Measurements from ENCODE around the gene SCNN1G.
"Not testable (repeated sequence)": the region's sequence is repeated elsewhere in the genome, so short reads cannot be mapped to it uniquely, and the experiment has no call there.

The SCNN1G gene

GRCh38 chr16:23236983-23237382, 54.4 kb downstream of the SCNN1G start:
- no peaks in the 10 kb centered on the region for H3K27me3 Mint-ChIP-seq (ENCODE audit: low read depth)
- no peaks in the 10 kb centered on the region for H3K4me1 Mint-ChIP-seq (ENCODE audit: low read depth)
- no peak overlapping the region for H3K27ac Mint-ChIP-seq
- no peak overlapping the region for H3K4me3 Mint-ChIP-seq
- no peaks in the 10 kb centered on the region for H3K9me3 Mint-ChIP-seq
- no peaks in the 10 kb centered on the region for H3K36me3 Mint-ChIP-seq (ENCODE audit: low read depth)

- H3K4me3 Mint-ChIP-seq, result no peak overlapping the region
- H3K27ac Mint-ChIP-seq, result no peak overlapping the region
- no peaks in the 10 kb centered on the region for H3K27me3 Mint-ChIP-seq (ENCODE audit: low read depth)
- no peaks in the 10 kb centered on the region for H3K36me3 Mint-ChIP-seq (ENCODE audit: low read depth)
- H3K9me3 Mint-ChIP-seq, result no peaks in the 10 kb centered on the region
- H3K4me1 Mint-ChIP-seq (ENCODE audit: low read depth), result no peaks in the 10 kb centered on the region
These were observed 58.4 kb downstream of the SCNN1G start for GRCh38 chr16:23240994-23241393.

GRCh38 chr16:23244122-23244521, 61.6 kb downstream of the SCNN1G start:
- Mint-ChIP-seq H3K27me3 (ENCODE audit: low read depth) (no peaks in the 10 kb centered on the region), H3K4me3 (no peak overlapping the region), H3K27ac (no peak overlapping the region), H3K4me1 (ENCODE audit: low read depth) (no peaks in the 10 kb centered on the region), H3K9me3 (no peaks in the 10 kb centered on the region), H3K36me3 (ENCODE audit: low read depth) (no peaks in the 10 kb centered on the region)

GRCh38 chr16:23245268-23245667, 62.7 kb downstream of the SCNN1G start:
- no peaks in the 10 kb centered on the region for H3K36me3 Mint-ChIP-seq (ENCODE audit: low read depth)
- no peaks in the 10 kb centered on the region for H3K27me3 Mint-ChIP-seq (ENCODE audit: low read depth)
- no peaks in the 10 kb centered on the region for H3K9me3 Mint-ChIP-seq
- no peaks in the 10 kb centered on the region for H3K4me1 Mint-ChIP-seq (ENCODE audit: low read depth)
- H3K4me3 Mint-ChIP-seq, result no peak overlapping the region
- no peak overlapping the region for H3K27ac Mint-ChIP-seq

- no peaks in the 10 kb centered on the region for H3K36me3 Mint-ChIP-seq (ENCODE audit: low read depth)
- no peaks in the 10 kb centered on the region for H3K4me1 Mint-ChIP-seq (ENCODE audit: low read depth)
- no peaks in the 10 kb centered on the region for H3K9me3 Mint-ChIP-seq
- no peak overlapping the region for H3K4me3 Mint-ChIP-seq
- no peak overlapping the region for H3K27ac Mint-ChIP-seq
- no peaks in the 10 kb centered on the region for H3K27me3 Mint-ChIP-seq (ENCODE audit: low read depth)
These were observed 66.0 kb downstream of the SCNN1G start for GRCh38 chr16:23248261-23249194.

GRCh38 chr16:23249830-23250229, 67.3 kb downstream of the SCNN1G start:
- H3K4me1 Mint-ChIP-seq (ENCODE audit: low read depth), result no peaks in the 10 kb centered on the region
- no peaks in the 10 kb centered on the region for H3K36me3 Mint-ChIP-seq (ENCODE audit: low read depth)
- no peaks in the 10 kb centered on the region for H3K27me3 Mint-ChIP-seq (ENCODE audit: low read depth)
- H3K9me3 Mint-ChIP-seq, result no peaks in the 10 kb centered on the region
- H3K27ac Mint-ChIP-seq, result no peak overlapping the region
- H3K4me3 Mint-ChIP-seq, result no peak overlapping the region

- Mint-ChIP-seq H3K27ac (no peak overlapping the region), H3K4me3 (no peak overlapping the region), H3K36me3 (ENCODE audit: low read depth) (no peaks in the 10 kb centered on the region), H3K9me3 (no peaks in the 10 kb centered on the region), H3K27me3 (ENCODE audit: low read depth) (no peaks in the 10 kb centered on the region), H3K4me1 (ENCODE audit: low read depth) (no peaks in the 10 kb centered on the region)
These were observed 69.8 kb downstream of the SCNN1G start for GRCh38 chr16:23252310-23252709.

- H3K9me3 Mint-ChIP-seq; H3K36me3 Mint-ChIP-seq (ENCODE audit: low read depth); H3K27me3 Mint-ChIP-seq (ENCODE audit: low read depth); H3K4me3 Mint-ChIP-seq; H3K27ac Mint-ChIP-seq; H3K4me1 Mint-ChIP-seq (ENCODE audit: low read depth): not testable (repeated sequence)
These were observed 71.1 kb downstream of the SCNN1G start for GRCh38 chr16:23253650-23254049.

GRCh38 chr16:23254338-23254737, 71.8 kb downstream of the SCNN1G start:
- no peaks in the 10 kb centered on the region for H3K9me3 Mint-ChIP-seq
- H3K36me3 Mint-ChIP-seq (ENCODE audit: low read depth), result no peaks in the 10 kb centered on the region
- no peak overlapping the region for H3K4me3 Mint-ChIP-seq
- no peaks in the 10 kb centered on the region for H3K4me1 Mint-ChIP-seq (ENCODE audit: low read depth)
- peaks cover 7% of the 10 kb centered on the region for H3K27me3 Mint-ChIP-seq (ENCODE audit: low read depth)
- no peak overlapping the region for H3K27ac Mint-ChIP-seq

- Mint-ChIP-seq H3K27ac (no peak overlapping the region), H3K36me3 (ENCODE audit: low read depth) (no peaks in the 10 kb centered on the region), H3K4me1 (ENCODE audit: low read depth) (no peaks in the 10 kb centered on the region), H3K9me3 (no peaks in the 10 kb centered on the region), H3K27me3 (ENCODE audit: low read depth) (peaks cover 7% of the 10 kb centered on the region), H3K4me3 (no peak overlapping the region)
These were observed 72.5 kb downstream of the SCNN1G start for GRCh38 chr16:23255000-23255399.

- peaks cover 7% of the 10 kb centered on the region for H3K27me3 Mint-ChIP-seq (ENCODE audit: low read depth)
- no peak overlapping the region for H3K27ac Mint-ChIP-seq
- no peaks in the 10 kb centered on the region for H3K36me3 Mint-ChIP-seq (ENCODE audit: low read depth)
- H3K4me3 Mint-ChIP-seq, result no peak overlapping the region
- H3K4me1 Mint-ChIP-seq (ENCODE audit: low read depth), result no peaks in the 10 kb centered on the region
- H3K9me3 Mint-ChIP-seq, result no peaks in the 10 kb centered on the region
These were observed 73.9 kb downstream of the SCNN1G start for GRCh38 chr16:23256440-23256839.

GRCh38 chr16:23257682-23258081, 75.1 kb downstream of the SCNN1G start:
- Mint-ChIP-seq H3K27ac (no peak overlapping the region), H3K9me3 (no peaks in the 10 kb centered on the region), H3K27me3 (ENCODE audit: low read depth) (peaks cover 7% of the 10 kb centered on the region), H3K4me3 (no peak overlapping the region), H3K36me3 (ENCODE audit: low read depth) (no peaks in the 10 kb centered on the region), H3K4me1 (ENCODE audit: low read depth) (no peaks in the 10 kb centered on the region)

- Mint-ChIP-seq H3K9me3 (no peaks in the 10 kb centered on the region), H3K4me3 (no peak overlapping the region), H3K36me3 (ENCODE audit: low read depth) (no peaks in the 10 kb centered on the region), H3K27ac (no peak overlapping the region), H3K4me1 (ENCODE audit: low read depth) (no peaks in the 10 kb centered on the region), H3K27me3 (ENCODE audit: low read depth) (peaks cover 7% of the 10 kb centered on the region)
These were observed 76.3 kb downstream of the SCNN1G start for GRCh38 chr16:23258919-23259237.

Data from T-helper 1 cell treated with Interleukin-12 subunit alpha and Interleukin-12 subunit beta and Interleukin-4 antibody, amounts not matched to agents 30 μg/mL and 1 μg/mL, for 36 hours (primary cell).